Large intestine (tissue), 3 donors: ENCODE measurements around the gene GRIA1. TPM values are rescaled to one million over a fixed set of nuclear protein-coding genes. Genes with fewer than 3 reads are reported as not detected.

Source experiments
- DNase-seq, 2 donors: peaks; one replicate each; pipeline versions ENCODE4 v3.0.0 to v3.0.0-alpha.2; 2013
- H3K27ac ChIP-seq: one replicate; pipeline ENCODE4 v1.5.1; 2013; ENCODE audit warnings: low read length
- H3K27me3 ChIP-seq: 2 replicates; pipeline ENCODE4 v1.6.1; 2013; ENCODE audit warnings: low read length; ENCODE audit not compliant: control insufficient read depth, insufficient read depth
- H3K36me3 ChIP-seq: 2 replicates; pipeline ENCODE4 v1.6.1; 2013; ENCODE audit warnings: low read length; ENCODE audit not compliant: control insufficient read depth, insufficient read depth
- H3K4me1 ChIP-seq: one replicate; pipeline ENCODE4 v1.6.1; 2013; ENCODE audit warnings: low read length; ENCODE audit not compliant: control insufficient read depth, insufficient read depth
- H3K4me3 ChIP-seq: one replicate; pipeline ENCODE4 v1.5.1; 2013; ENCODE audit warnings: low read length
- H3K9me3 ChIP-seq: one replicate; pipeline ENCODE4 v1.6.1; 2013; ENCODE audit warnings: mild to moderate bottlenecking, low read depth, low read length, moderate library complexity; ENCODE audit not compliant: control insufficient read depth
- WGBS: methylation state at CpG from one replicate; pipeline ENCODE4 v1.1.5; 2013; ENCODE audit warnings: low lambda C conversion rate; ENCODE audit not compliant: insufficient coverage; 5-methylcytosine and 5-hydroxymethylcytosine counted together
- polyA plus RNA-seq: library from polyadenylated mRNA; unstranded; fragments of 120-200 nt; gene quantifications from one replicate; pipeline ENCODE4 v1.2.1, GENCODE V29; 2013

The GRIA1 gene
- polyA plus RNA-seq, 1 donor: 0.93 TPM

DNA sequence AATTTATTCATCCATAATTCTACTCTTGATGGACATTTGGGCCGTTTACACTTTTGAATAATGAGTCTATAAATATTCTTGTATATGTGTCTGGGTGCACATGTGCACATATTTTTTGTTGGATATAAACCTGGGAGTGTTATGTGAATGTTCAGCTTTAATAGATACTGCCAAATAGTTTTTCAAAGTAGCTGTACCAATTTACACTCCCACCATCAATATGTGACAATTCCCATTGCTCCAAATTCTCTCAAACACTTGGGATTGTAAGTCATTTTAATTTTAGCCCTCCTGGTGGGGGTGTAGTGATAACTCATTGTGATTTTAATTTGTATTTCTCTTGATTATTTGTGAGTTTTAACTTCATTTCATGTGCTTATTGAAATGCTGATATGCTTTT lies 114.9 kb downstream of the GRIA1 start:
- H3K4me1 ChIP-seq: no peaks in the 10 kb centered on the region
- DNase-seq: no peak
- no peaks in the 10 kb centered on the region for H3K36me3 ChIP-seq
- H3K9me3 ChIP-seq: no peaks in the 10 kb centered on the region
- WGBS: no CpG with 5 or more reads among the region's 1 CpG
- H3K27me3 ChIP-seq: no peaks in the 10 kb centered on the region
- no peak overlapping the region for H3K4me3 ChIP-seq
- H3K27ac ChIP-seq: no peak overlapping the region

DNA sequence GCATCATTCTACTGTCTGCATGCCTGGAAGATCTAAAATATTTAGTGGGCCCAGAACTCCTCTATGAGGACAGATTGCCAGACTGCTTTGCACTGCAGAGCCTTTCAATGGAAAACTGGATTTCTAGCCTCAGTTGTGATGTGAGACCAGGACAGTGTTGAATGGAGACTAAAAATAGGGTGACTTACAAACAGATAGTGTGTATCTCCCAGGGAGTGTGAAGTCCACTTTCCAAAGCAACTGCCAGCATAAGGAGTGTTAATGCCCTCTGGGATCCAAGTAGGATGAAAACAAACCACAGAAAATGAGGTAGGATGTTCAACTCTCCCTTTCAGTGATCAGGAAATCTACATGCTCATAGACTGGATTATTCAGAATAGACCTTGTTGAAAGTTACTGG lies 119.5 kb downstream of the GRIA1 start:
- Histone ChIP-seq H3K4me1 (no peaks in the 10 kb centered on the region), H3K27me3 (no peaks in the 10 kb centered on the region), H3K9me3 (no peaks in the 10 kb centered on the region), H3K27ac (no peak overlapping the region), H3K36me3 (no peaks in the 10 kb centered on the region), H3K4me3 (no peak overlapping the region)
- DNase-seq: no peak

DNA sequence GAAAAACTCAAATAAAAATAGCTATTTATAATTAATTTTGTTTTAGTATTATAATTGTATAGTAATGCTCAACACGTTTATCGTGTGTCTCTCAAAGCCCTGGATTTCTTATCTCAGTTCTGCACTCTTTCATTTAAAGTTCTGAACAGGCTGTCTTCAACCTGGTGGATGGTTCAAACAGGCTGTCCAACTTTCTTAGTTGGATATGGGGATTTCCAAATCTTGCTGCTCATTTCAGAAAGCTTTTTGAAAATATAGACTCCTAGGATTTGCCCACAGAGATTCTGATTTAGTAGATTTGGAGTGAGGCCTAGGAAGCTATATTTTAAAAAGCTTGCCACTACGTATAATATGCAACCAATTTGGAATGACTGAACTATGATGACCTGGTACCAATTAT lies 120.3 kb downstream of the GRIA1 start:
- no peaks in the 10 kb centered on the region for H3K4me1 ChIP-seq
- no peaks in the 10 kb centered on the region for H3K27me3 ChIP-seq
- no peak overlapping the region for H3K27ac ChIP-seq
- no peaks in the 10 kb centered on the region for H3K36me3 ChIP-seq
- no peaks in the 10 kb centered on the region for H3K9me3 ChIP-seq
- H3K4me3 ChIP-seq: no peak overlapping the region
- 94% methylated on average over 2 of the region's 3 CpGs for WGBS
- no peak for DNase-seq

DNA sequence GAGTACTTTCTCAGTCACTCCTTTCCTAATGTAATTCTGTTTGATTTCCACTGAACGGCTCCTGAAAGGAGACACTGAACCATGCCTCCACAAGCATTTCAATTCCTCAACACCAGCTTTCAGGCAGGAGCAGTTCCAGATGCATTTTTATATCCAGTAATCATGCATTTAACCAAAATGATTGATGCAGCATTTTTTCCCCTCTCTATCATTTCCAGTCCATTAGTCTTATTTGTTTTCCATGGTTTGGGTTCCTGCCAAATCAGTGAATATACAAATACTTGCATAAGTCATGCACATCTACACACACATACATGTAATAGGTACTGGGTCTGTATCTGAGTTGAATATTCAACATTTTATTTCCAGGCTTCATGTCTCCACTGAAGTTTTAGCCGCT lies 122.7 kb downstream of the GRIA1 start:
- no peaks in the 10 kb centered on the region for H3K36me3 ChIP-seq

DNA sequence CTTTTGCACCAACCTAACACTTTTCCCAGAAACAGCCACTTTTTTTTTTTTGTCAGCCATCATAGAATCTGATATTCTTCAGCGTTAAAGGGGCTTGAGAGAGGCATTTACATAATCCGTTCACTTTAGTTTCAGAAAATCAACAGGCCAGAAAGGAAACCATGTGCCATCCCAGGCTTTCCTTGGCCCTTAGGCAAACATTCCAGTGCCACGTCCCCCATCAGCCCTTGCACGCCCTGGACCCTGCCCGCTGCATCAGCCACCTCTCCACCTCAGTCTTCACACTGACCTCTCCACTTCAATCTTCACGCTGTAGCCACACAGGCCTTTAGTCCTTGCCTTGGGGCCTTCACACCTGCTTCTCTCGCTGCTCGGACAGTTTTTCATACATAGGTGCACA lies 123.2 kb downstream of the GRIA1 start:
- Histone ChIP-seq H3K9me3 (no peaks in the 10 kb centered on the region), H3K27me3 (no peaks in the 10 kb centered on the region), H3K36me3 (no peaks in the 10 kb centered on the region), H3K27ac (no peak overlapping the region), H3K4me3 (no peak overlapping the region), H3K4me1 (no peaks in the 10 kb centered on the region)
- no CpG with 5 or more reads among the region's 8 CpGs for WGBS
- DNase-seq: no peak

More for the DNA sequence above, 122.7 kb downstream of the GRIA1 start:
- H3K27ac ChIP-seq: no peak overlapping the region
- 90% methylated on average over 2 of the region's 2 CpGs for WGBS
- no peaks in the 10 kb centered on the region for H3K4me1 ChIP-seq
- DNase-seq: no peak
- H3K27me3 ChIP-seq: no peaks in the 10 kb centered on the region
- H3K4me3 ChIP-seq: no peak overlapping the region
- no peaks in the 10 kb centered on the region for H3K9me3 ChIP-seq

DNA sequence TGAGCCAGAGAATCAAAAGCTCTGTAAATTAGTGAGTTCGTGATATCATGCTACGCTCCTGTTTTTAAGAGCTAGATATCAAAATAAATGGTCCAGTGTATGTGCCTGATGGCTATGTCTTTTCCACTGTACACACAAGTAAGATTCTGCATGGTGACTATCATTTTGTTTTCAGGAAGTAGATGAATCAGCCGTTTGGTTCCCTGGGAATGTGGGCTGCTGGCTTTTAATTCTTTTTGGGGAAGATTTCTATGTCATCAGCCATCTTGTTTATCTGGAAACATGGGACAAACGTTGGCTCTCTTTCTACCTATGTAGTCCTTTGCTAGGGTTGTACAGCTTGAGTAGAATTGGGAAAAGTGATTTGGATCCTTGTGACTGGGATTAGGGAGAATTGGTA lies 126.7 kb downstream of the GRIA1 start:
- no CpG with 5 or more reads among the region's 4 CpGs for WGBS
- H3K27ac ChIP-seq: no peak overlapping the region
- H3K36me3 ChIP-seq: no peaks in the 10 kb centered on the region
- H3K4me1 ChIP-seq: no peaks in the 10 kb centered on the region
- no peaks in the 10 kb centered on the region for H3K27me3 ChIP-seq
- no peaks in the 10 kb centered on the region for H3K9me3 ChIP-seq
- no peak overlapping the region for H3K4me3 ChIP-seq
- no peak for DNase-seq

DNA sequence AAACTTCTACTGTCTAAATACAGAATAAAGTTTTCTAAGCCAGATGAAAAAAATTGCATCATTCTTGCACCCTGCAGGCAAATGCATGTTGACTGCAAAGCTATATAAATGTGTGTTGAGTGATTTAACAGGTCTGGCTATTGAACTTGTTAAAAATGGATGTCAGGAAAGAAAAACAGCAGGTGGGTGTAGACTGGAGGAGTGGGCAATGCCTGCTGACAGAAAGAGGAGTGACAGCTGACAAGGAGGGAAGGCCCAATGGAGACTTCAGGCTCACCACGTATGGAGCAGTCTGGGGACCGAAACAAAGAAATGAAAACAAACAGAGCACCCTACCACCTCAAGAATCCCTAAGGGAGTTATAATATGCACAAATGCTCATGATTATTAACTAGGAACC lies 127.8 kb downstream of the GRIA1 start:
- no peaks in the 10 kb centered on the region for H3K4me1 ChIP-seq
- H3K27me3 ChIP-seq: no peaks in the 10 kb centered on the region
- no peaks in the 10 kb centered on the region for H3K36me3 ChIP-seq
- no CpG with 5 or more reads among the region's 2 CpGs for WGBS
- H3K27ac ChIP-seq: no peak overlapping the region
- H3K4me3 ChIP-seq: no peak overlapping the region
- DNase-seq: no peak
- no peaks in the 10 kb centered on the region for H3K9me3 ChIP-seq

DNA sequence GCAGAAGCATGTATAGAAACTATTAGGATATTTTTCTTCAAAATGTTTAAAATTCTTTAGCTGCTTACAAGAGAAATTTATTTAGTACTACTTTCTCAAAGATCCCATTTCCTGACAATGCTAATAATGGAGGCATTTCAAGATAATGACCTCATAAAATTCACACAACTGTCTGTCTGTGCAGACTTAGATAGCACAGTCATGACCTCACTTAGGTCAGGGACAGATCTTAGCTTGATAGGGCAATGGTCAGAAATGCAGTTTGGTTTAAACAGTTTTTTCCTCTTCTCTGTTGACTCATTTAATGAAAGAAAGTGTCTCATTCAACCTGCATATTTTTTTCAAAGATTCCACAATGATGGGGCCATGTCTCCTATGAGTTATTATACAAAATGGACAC lies 128.4 kb downstream of the GRIA1 start:
- Histone ChIP-seq H3K27ac (no peak overlapping the region), H3K36me3 (no peaks in the 10 kb centered on the region), H3K27me3 (no peaks in the 10 kb centered on the region), H3K4me3 (no peak overlapping the region), H3K9me3 (no peaks in the 10 kb centered on the region), H3K4me1 (no peaks in the 10 kb centered on the region)
- no peak for DNase-seq

DNA sequence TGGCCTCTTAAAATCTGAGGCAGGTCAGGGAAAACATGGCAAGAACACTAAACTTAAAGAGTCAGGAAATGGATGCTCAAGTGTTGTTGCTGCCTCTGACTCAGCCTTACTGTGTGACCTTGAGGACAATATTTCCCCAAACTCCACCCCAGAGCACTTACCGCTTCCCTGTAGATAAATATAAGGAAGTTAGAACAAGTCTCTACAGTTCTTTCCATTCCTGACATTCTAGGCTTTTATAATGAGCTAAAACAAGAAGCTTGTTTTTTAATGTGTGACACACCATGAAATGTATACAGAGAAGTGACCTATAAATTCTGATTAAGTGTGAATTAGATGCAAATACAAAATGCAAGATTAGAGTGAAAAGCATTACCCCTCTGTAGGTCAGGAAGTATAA lies 129.3 kb downstream of the GRIA1 start:
- WGBS: no CpG with 5 or more reads among the region's 1 CpG
- no peaks in the 10 kb centered on the region for H3K36me3 ChIP-seq
- no peak for DNase-seq
- no peak overlapping the region for H3K4me3 ChIP-seq
- H3K27ac ChIP-seq: no peak overlapping the region
- H3K9me3 ChIP-seq: no peaks in the 10 kb centered on the region
- no peaks in the 10 kb centered on the region for H3K4me1 ChIP-seq
- H3K27me3 ChIP-seq: no peaks in the 10 kb centered on the region

DNA sequence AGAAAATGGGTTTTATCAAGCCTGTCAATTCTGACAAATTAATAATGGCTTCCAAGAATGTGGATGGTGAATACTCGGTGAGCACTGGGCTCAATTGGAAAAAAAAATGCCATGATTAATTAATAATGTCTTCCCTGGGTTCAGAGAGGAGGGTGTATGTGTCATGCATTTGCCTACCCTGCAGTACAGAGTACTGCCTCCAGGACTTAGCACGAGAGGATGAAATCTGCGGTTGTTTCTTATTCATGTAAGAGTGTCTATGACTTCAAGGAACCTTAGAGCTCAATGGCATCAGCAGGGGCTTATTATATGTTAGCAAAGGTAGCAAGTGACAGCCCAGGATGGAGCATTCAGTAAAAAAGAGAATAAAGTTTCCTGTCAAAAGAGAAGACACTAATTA lies 132.7 kb downstream of the GRIA1 start:
- 100% methylated on average over 1 of the region's 3 CpGs for WGBS
- H3K9me3 ChIP-seq: no peaks in the 10 kb centered on the region
- H3K4me1 ChIP-seq: no peaks in the 10 kb centered on the region
- H3K4me3 ChIP-seq: no peak overlapping the region
- no peaks in the 10 kb centered on the region for H3K36me3 ChIP-seq
- no peak overlapping the region for H3K27ac ChIP-seq
- H3K27me3 ChIP-seq: no peaks in the 10 kb centered on the region
- no peak for DNase-seq

DNA sequence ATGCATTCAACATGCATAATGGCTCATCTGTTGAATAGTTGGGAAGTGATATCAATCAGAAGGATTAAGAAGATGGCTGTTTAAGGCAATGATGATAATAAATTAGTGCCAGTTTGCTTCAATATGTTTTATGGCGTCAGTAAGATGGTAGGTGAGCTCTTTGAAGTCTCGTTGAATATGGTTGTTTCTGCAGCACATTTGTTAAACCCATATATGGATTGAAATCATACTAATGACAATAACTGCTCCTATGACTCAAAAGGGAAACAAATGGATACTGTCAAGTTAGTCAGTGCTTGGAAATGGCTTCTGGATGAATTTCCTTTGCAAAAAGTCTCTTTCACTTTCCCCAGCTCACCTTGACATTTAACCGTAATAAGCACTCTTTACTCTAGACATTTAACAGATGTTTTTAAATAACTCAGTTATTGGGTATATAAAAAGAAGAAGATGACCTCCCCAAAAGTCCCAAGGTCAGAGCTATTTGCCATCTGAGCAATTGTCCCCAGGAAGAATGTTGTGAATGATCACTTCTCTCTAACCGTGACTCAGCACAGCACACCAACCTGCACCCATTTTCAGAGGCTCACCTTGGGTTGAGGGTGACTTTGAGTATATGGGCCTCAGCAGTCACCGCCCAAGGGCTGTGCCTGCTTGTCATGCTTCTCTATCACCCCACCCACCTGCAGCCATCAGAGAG lies 133.4 kb downstream of the GRIA1 start:
- WGBS: no CpG with 5 or more reads among the region's 5 CpGs
- Histone ChIP-seq H3K27me3 (no peaks in the 10 kb centered on the region), H3K4me3 (no peak overlapping the region), H3K9me3 (no peaks in the 10 kb centered on the region), H3K4me1 (no peaks in the 10 kb centered on the region), H3K27ac (no peak overlapping the region), H3K36me3 (no peaks in the 10 kb centered on the region)
- no peak for DNase-seq
